ENCODE data around the gene ARID3A. TPM values are rescaled to one million over a fixed set of nuclear protein-coding genes. Genes with fewer than 3 reads are reported as not detected.

The ARID3A gene
- total and polyA plus RNA-seq, 2 of the 13 experiments (the other 11 are each of a cell fraction or from before 2014, with no cell fraction given), result 71.3 to 77.9 TPM

GRCh38 chr19:952680-953444 lies 27.0 kb downstream of the ARID3A start (continued):
- TF ChIP-seq CTCF (CRISPR knock-in tag; IDR thresholded peaks at IDR 0.05) (peak; percentile 32; the same call in 1 of the 2 replicates), HNF4A (CRISPR knock-in tag; IDR thresholded peaks at IDR 0.05) (peak; percentile 100), ZNF34 (CRISPR knock-in tag; IDR thresholded peaks at IDR 0.05; ENCODE audit: borderline replicate concordance) (no peak), ZNF615 (CRISPR knock-in tag; IDR thresholded peaks at IDR 0.05; ENCODE audit: borderline replicate concordance) (no peak), MTERF4 (CRISPR knock-in tag; IDR thresholded peaks at IDR 0.05) (0 out of 2 replicates have a peak, but pooled peaks have one; percentile 82), ZXDC (CRISPR knock-in tag; IDR thresholded peaks at IDR 0.05) (0 out of 2 replicates have a peak, but pooled peaks have one; percentile 67), ZBTB40 (IDR thresholded peaks at IDR 0.05) (no peak), ZBTB40 (CRISPR knock-in tag; IDR thresholded peaks at IDR 0.05) (peak; percentile 64), ZFP62 (CRISPR knock-in tag; IDR thresholded peaks at IDR 0.05) (no peak), IKZF1 (IDR thresholded peaks at IDR 0.05) (no peak), GABPB1 (CRISPR knock-in tag; IDR thresholded peaks at IDR 0.05) (peak; percentile 81), ZNF841 (CRISPR knock-in tag; IDR thresholded peaks at IDR 0.05; ENCODE audit: borderline replicate concordance) (no peak), ZFY (CRISPR knock-in tag; IDR thresholded peaks at IDR 0.05) (peak; percentile 69), ATF3 (CRISPR knock-in tag; IDR thresholded peaks at IDR 0.05) (peak; percentile 66)

Measured in HepG2 (cell line).